ENCODE data around the gene IMPDH1.

IMPDH1 gene

DNA sequence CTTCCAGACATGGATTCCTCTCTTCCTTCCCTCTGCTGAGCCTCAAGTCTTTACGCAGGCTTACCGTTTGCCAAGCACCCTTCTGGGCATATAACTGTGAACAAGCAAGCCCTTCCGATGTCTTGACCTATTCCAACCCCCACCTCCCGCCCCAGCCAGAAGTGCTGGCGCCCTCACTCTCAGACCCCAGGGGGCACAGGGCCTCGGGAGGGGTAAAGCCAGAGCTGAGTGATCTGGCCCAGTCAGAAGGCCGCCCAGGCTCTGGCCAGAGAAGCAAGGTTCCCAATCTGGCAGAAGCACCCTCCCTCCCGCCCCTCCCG lies 49.5 kb downstream of the IMPDH1 start:
- DNase-seq (ENCODE audit: low read depth in 3 of 3), result no peak

DNA sequence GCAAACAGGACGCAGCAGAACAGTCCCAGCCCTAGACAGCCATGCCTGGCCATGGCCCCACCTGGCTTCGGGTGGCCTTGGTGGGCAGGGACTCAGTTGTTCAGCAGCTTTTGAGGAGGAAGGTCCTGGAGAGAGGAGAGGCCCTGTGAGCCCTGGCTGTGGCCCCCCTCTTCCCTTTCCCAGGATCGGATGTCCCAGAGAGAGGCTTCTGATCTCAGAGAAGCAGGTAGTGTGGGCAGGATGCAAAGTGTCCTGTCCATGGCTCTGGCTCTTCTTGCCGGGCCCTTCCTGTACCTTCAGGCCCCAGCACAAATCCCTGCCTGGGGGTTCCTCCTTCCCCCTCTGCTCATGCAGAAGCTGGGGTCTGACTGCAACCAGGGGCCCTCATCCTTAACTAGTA lies 49.8 kb downstream of the IMPDH1 start:
- DNase-seq (ENCODE audit: low read depth in 3 of 3), result no peak

DNA sequence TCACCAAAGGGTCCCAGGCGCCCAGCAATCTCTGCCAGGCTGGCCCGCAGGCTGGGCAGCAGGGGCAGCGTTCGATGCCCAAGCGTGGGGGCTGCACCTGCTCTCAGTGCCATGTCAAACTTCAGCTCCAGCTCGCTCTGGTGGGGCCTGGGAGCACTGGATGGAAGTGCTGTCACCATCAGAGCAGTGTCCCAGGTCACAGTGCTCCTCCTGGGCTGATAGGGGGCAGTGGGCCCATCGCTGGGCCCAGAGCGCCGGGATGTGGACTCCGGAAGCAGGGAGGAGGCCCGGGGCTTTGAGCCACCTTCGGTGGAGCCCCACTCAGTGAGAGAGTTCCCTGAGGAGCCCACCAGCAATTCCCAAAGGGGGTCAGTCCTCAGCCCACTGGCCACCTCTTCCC lies 50.4 kb downstream of the IMPDH1 start:
- DNase-seq (ENCODE audit: low read depth in 3 of 3), result no peak

DNA sequence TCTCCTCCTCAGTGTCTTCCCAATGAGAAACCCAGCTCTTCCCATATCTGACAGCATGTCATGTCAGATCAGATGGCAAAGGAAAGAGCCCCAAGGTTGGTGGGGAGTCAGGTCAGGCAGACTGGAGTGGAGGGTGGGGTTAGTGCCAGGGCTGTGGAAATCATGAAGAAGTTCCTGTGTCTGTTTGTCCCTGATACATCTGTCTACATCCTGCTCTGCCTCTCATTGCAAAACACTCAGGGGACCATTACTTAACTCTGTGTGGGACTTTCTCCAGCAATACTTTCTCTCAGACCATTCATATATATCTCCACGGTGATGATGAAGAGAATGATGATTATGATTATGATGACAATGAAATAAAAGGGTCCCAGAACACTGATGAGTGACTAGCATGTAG lies 51.5 kb downstream of the IMPDH1 start:
- no peak for DNase-seq (ENCODE audit: low read depth in 3 of 3)

DNA sequence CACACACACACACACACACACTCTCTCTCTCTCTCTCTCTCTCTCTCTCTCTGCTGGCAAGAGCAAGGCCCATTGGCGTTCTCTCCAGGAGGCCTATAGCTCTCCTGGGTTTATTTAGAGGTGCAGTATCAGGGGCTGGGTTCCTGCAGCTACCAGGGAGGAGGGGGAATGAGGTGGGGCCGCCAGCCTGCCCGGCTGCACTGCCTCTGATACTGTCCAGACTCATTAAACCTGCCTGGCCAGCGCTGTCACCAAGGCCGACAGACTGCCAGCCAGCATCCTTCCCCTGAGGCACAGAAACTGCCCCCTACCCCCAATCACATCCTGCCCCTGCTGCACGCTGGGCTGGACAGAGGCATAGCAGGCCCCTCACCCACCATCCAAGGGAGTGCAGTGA lies 52.6 kb downstream of the IMPDH1 start:
- no peak for DNase-seq (ENCODE audit: low read depth in 3 of 3)

DNA sequence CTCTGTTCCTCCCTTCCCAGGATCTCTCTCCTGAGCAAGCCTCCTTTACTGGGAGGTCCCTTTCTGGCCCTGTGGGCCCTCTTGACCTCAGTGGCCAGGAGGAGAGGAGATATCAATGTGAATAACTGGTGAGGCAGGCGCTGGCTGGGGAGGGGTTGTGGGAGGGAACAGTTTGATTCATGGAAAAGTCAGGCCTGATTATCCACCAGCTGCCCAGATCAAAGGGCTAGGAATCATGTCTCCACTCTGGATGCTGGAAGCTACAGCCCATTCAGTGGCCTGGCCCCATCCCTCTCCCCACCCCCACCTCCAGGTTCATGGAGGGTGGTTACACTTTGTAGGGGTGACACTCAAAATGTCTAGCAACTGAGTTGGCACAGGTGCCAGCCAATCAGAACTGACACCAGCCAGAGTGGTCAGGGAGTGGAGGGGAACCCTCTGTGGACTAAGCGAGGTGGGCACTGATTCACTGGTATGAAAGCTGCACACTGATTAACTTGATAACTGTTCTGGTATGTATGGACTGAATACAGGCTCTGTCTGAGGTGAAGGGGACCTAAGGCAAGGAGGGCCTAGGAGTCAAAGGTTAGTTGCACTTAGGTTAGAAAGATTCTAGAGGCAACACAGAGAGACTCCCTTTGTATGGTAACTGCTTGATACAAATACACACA lies 53.1 kb downstream of the IMPDH1 start:
- no peak for DNase-seq (ENCODE audit: low read depth in 3 of 3)

DNA sequence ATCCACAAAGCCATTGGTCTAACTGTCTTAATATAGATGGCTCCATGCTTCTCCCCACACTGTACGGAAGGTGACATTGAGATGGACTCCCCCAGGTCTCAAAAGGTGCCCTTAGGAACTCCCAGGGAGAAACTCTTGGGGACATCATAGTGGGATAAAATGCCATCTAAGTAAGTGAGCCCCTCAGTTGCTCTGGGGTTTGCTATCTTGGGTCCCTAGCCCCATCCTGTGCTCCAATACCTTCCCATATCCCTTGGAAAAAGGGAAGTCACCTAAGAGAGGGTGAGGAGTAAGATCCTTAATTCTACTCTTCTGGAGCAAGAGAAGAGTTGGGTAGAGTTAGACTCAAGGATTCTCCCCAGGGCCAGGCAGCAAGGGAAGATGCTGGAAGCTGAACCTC lies 56.2 kb downstream of the IMPDH1 start:
- no peak for DNase-seq (ENCODE audit: low read depth in 3 of 3)

DNA sequence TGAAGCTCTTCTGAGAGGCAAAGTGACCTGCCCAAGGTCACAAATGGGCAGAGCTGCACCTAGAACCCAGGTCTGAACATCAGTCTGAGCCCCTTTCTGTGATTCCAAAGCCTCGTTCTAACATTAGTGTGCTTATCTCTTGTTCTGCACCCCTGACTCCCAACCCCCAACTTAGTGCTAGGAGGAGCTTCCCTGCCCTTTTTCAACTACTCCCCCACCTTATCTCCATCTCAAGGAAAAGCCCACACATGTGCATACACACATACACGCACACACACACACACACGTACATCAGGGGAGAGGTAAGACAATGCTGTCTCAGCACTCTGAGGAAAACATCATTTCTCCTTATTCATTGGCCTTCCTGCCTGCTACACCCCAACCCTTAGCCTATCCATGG lies 56.6 kb downstream of the IMPDH1 start:
- no peak for DNase-seq (ENCODE audit: low read depth in 3 of 3)

DNA sequence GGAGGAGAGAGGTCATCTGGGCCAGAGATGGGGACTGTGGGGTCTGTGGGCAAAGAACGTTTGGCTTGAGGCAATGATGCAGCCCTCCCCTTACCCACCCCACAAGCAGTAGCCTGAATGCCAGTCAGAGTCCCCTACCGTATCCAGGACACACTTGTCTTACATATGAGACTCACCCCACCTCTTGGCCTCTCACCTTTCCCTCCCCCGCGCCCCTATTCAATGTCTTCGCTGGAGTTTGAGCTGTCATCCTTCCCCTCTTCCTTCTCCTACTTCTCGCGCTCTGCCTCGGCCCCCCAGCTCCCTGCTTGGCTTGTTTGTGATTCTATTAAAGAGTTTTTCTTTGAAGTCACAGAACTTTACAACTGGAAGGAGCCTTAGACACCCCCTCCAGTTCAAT lies 57.1 kb downstream of the IMPDH1 start:
- no peak for DNase-seq (ENCODE audit: low read depth in 3 of 3)

DNA sequence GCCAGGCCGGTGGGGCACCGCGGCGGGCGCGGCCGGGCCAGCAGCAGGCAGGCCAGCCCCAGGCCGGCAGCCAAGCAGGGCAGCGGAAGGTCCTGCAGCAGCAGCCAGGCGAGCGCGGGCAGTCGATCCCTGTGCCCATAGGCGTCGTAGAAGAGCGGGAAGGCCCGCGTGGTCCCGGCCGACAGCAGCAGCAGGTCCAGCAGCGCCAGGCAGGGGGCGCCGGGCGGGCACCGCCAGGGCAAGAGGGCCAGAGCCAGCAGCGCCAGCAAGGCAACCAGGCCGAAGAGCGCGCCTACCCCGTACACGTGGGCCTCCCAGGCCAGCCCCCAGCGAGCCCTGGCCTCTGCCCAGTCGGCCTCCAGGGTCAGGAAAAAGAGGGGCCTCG lies 57.6 kb downstream of the IMPDH1 start:
- peak in 1 of 3 donors; percentile 18 for DNase-seq (ENCODE audit: low read depth in 3 of 3)

DNA sequence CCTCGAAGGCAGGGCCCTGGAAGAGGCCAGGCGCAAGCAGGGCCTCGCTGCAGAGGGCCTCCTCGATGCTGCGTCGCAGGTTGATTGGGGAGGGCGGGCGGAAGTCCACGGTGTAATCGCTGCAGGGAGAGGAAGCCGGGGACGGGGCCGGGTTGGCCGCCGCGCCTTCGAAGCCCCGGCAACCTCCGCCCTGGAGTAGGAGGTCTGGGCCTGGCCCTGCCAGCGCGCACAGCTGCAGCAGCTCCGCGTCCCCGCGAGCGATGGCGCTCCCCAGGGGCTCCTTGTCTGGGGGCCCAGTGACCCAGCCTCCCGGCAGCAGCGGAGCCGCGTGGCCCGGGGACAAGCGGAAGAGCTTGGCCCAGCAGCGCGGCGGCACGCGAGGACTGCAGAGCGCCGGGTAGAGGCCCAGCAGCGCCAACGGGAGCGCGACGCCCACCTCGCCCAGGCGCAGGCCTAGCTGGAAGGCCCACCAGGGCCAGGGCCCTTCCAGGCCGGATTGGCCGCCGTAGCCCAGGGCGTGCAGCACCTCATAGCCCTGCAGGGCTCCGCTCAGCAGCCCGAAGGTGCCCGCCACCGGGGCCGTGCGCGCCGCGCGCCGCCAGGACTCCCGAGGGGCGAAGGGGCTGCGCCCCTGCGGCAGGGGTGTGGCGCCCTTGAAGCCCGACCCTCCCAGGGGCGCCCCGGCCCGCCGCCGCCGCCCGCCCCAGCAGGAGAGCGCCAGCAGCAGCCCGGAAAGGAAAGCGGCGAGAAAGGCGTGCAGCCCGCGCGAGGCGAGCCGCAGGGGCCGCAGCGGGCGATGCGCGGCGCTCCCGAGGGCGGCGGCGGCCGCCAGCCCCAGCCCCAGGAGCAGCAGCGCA lies 58.3 kb downstream of the IMPDH1 start:
- DNase-seq (ENCODE audit: low read depth in 3 of 3), result no peak

DNA sequence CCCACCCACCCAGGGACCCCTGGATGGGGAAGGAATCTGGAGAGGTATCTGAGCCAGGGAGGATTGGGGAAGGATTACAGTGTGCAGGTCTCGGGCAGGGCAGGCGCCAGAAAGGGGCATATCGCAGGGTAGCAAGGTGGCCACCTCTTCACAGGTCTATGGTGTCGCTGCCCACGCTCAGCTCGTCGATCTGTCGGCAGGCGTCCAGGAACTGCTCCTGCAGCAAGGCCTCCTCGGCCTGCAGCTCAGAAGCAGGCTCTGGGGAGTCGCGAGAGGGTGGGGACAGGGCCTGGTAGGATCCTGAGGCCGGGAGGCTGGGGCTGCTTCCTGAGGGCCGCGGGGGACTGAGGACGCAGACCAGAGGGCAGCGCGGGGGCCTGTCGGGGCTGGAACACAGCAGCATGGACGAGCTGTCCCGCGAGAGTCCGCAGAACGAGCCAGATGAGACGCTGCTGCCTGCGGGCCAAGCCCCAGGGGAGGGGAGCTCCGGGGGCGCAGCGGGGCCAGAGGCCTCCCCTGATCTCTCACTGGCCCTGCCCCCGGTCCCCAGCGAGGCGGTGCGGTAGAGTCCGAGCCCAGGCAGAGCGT lies 59.0 kb downstream of the IMPDH1 start:
- no peak for DNase-seq (ENCODE audit: low read depth in 3 of 3)

DNA sequence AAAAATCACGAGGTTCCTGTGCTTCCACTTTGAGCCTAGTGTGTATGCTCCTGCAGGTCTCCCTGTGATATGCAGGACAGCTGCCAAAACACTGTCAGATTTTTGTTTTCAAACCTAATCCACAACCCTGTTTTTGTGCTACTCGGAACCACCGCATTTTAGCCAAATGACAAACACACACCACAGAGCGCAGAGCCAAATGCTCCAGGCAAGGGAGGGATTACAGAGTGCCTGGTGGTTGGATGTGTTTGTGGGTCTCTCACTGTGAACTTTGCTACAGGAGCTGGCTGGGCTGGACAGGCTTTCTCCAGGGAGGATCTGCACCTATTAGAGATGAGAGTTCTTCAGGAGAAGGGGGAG lies 60.3 kb downstream of the IMPDH1 start:
- no peak for DNase-seq (ENCODE audit: low read depth in 3 of 3)

DNA sequence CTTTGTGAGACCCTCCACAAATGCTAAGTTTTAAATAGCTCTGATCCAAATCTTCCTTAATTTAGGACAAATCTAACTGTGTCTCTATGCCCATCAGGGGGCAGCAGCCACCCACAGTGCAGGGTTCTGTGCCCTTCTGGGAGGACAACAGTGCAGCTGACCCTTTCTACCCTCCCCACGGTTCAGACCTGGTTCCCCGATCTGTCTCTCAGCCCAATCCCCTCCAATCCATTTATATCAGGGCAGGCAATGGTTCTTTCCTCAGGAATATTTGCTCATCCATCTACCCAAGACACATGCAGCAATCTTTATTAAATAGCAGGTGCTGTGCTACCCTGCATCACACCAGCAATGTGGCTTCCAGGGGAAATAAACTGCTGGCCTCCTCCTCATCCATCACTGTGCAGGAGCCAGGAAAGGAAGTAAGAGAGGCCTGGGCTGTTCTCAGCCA lies 62.1 kb downstream of the IMPDH1 start:
- peak in 1 of 3 donors; percentile 44 for DNase-seq (ENCODE audit: low read depth in 3 of 3)

DNA sequence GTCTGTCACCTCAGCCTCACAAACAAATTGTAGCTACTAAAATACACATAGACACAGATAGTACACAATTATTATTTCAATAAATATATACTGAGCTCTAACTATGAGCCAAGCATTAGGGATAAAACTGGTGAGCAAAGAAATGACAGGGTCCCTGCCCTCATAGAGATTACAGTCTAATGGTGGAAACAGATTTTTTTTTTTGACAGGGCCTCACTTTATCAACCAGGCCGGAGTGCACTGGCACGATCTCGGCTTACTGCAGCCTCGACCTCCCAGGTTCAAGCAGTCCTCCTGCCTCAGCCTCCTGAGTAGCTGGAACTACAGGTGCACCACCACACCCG lies 65.4 kb downstream of the IMPDH1 start:
- no peak for DNase-seq (ENCODE audit: low read depth in 3 of 3)

DNA sequence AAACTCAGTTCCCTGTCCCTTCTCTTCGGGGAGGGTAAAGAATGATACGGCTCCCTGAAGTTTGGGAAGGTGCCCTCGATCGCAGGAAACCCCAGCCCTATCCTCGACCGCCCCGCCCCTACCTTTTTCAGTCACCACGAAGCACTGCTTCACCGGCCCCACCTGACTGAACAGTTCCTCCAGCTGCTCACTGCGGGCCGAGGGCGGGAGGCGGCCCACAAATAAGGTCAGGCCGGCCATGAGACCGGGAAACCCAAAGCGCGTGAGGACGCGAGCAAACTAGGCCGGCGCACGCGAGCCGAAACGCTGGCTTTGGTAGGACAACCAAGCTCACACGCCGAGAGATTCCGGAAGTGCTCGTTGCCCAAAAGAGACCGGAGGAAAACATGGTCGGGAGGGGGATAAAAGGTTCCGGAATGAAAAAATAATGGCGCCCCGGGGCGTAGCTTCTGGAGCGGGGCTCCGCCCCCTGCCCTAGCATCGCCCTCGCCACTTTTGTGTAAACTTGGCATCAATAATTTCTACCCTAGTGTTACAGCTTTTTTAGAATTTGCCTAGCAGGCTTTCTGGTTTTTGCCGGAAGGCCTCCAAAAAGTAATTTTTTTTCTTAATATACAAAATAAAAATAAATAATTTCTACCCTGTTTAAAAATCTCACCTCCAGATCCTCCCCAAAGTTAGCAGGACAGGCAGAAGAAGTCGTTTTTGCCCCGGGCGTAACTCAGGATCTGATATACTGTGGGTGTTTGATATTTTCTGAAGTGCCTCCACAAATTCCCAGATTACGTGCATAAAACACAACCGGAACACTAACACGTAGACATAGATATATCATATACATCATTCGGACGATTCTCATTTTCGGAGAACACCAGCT lies 66.0 kb downstream of the IMPDH1 start, which contains the start of gene RBM28:
Gene RBM28 (minus strand): TSS at position 355 of the 877 bp plus-strand sequence. CDS start 115 bp downstream, at position 240.
- peak; percentile 70 to 78 (median 71) for DNase-seq (ENCODE audit: low read depth in 3 of 3)

All from stimulated activated CD4-positive, alpha-beta T cell treated with anti-CD3 and anti-CD28 coated beads, TNF-alpha, amount 100 ng/mL, for 48 hours (primary cell).